CD4-positive, alpha-beta T cell (primary cell): Measurements from ENCODE around the gene HEATR1. TPM values are rescaled to one million over a fixed set of nuclear protein-coding genes. Genes with fewer than 3 reads are reported as not detected.

Source experiments
- ATAC-seq: fragments of 200-7000 bp; cut with Tn5 transposase; one replicate; pipeline ENCODE4 v1.10.0; 2022; ENCODE audit warnings: mild to moderate bottlenecking; ENCODE audit not compliant: poor library complexity
- CTCF ChIA-PET: fragments of 350-600 bp; sonication (Branson Sonifier 250); formaldehyde crosslinking; loops from one replicate; lab custom pipeline; 2021; ENCODE audit warnings: antibody characterized with exemption, inconsistent platforms; lab: Charles Lee
- POLR2A ChIA-PET: fragments of 350-600 bp; sonication (Branson Sonifier 250); formaldehyde crosslinking; loops from one replicate; lab custom pipeline; 2021; ENCODE audit warnings: antibody characterized with exemption, inconsistent platforms; lab: Charles Lee
- DNase-seq, 14 experiments: peaks; one replicate each; pipeline ENCODE4 v3.0.0-alpha.2; 2013 to 2020; ENCODE audit warnings: mixed read lengths in 2 of 14
- H3K27ac ChIP-seq, 2 donors: one replicate each; pipeline versions ENCODE4 v1.5.1 to v1.7.0; 2013; ENCODE audit warnings: low read length in 2 of 2, low read depth in 1 of 2, mild to moderate bottlenecking in 1 of 2
- H3K27me3 ChIP-seq, 2 experiments: 1 replicate in 1 of 2; 2 replicates in 1 of 2; pipeline versions ENCODE4 v1.6.1 to v1.7.0; 2013; ENCODE audit warnings: low read length in 2 of 2, control low read depth in 1 of 2, mild to moderate bottlenecking in 1 of 2, moderate library complexity in 1 of 2; ENCODE audit not compliant: insufficient read depth in 2 of 2, control insufficient read depth in 1 of 2
- H3K36me3 ChIP-seq: one replicate; pipeline ENCODE4 v1.6.1; 2013; ENCODE audit warnings: low read length, control low read depth; ENCODE audit not compliant: insufficient read depth
- H3K4me1 ChIP-seq: one replicate; pipeline ENCODE4 v1.6.1; 2013; ENCODE audit warnings: low read length, control low read depth; ENCODE audit not compliant: insufficient read depth
- H3K4me3 ChIP-seq: one replicate; pipeline ENCODE4 v1.5.1; 2013; ENCODE audit warnings: mild to moderate bottlenecking, low read length, moderate library complexity
- H3K9me3 ChIP-seq, 2 experiments: 1 replicate in 1 of 2; 2 replicates in 1 of 2; pipeline versions ENCODE4 v1.6.1 to v1.7.0; 2013; ENCODE audit warnings: low read length in 2 of 2, mild to moderate bottlenecking in 2 of 2, control low read depth in 1 of 2, moderate library complexity in 1 of 2; ENCODE audit not compliant: control insufficient read depth in 1 of 2, insufficient read depth in 1 of 2
- H3K27ac Mint-ChIP-seq: one replicate; pipeline ENCODE4 v1.8.0; 2020; ENCODE audit warnings: mixed read lengths
- H3K27me3 Mint-ChIP-seq: one replicate; pipeline ENCODE4 v1.8.0; 2021; ENCODE audit warnings: mixed read lengths
- H3K36me3 Mint-ChIP-seq: one replicate; pipeline ENCODE4 v1.8.0; 2021; ENCODE audit warnings: low read depth, mixed read lengths
- H3K4me1 Mint-ChIP-seq: one replicate; pipeline ENCODE4 v1.8.0; 2021; ENCODE audit warnings: low read depth, mixed read lengths
- H3K4me3 Mint-ChIP-seq: one replicate; pipeline ENCODE4 v1.8.0; 2020; ENCODE audit warnings: mild to moderate bottlenecking, mixed read lengths
- H3K9me3 Mint-ChIP-seq: one replicate; pipeline ENCODE4 v1.8.0; 2020; ENCODE audit warnings: mixed read lengths
- CTCF ChIP-seq: fragments of 200-600 bp; IDR thresholded peaks from one replicate; pipeline ENCODE4 v1.8.0; 2022; ENCODE audit warnings: antibody characterized with exemption, mild to moderate bottlenecking
- intact Hi-C, 2 experiments: fragments of 100-400 bp; cut with DNase I in 1 of 2; cut with micrococcal nuclease in 1 of 2; formaldehyde crosslinking; loops; one replicate each; pipeline versions ENCODE4 v1.15.1 to v1.9.0; 2023 to 2025; cut with DNase I, micrococcal nuclease
- total RNA-seq, 174 experiments: library from RNA in 2 of 174; stranded (reverse) in 2 of 174; gene quantifications; one replicate each; pipeline ENCODE4 v1.2.3 and lab custom pipeline; 2021 to 2026

The HEATR1 gene
- total RNA-seq, 2 experiments from 2014 or later: 34.9 to 37.5 TPM

GRCh38 chr1:236536540-236536939, 67.8 kb downstream of the HEATR1 start:
- ChIA-PET CTCF (no interaction called here), POLR2A (interaction anchor here (1.3 kb wide), 1 partner anchor 20 kb away, joined by 4 read pairs; no protein-coding TSS in a partner anchor)
- Mint-ChIP-seq H3K9me3 (no peaks in the 10 kb centered on the region), H3K4me3 (no peak overlapping the region), H3K27me3 (no peaks in the 10 kb centered on the region), H3K36me3 (peaks cover 86% of the 10 kb centered on the region), H3K4me1 (peaks cover 38% of the 10 kb centered on the region), H3K27ac (peak overlapping the region; percentile 9)
- DNase-seq: no peak
- H3K27ac ChIP-seq: no peak overlapping the region
- no peak overlapping the region for H3K4me3 ChIP-seq
- ATAC-seq: no peak
- no peaks in the 10 kb centered on the region for H3K27me3 ChIP-seq
- peaks cover 68% of the 10 kb centered on the region for H3K36me3 ChIP-seq
- no peaks in the 10 kb centered on the region for H3K9me3 ChIP-seq
- intact Hi-C loops: no loop called here
- peaks cover 29% of the 10 kb centered on the region for H3K4me1 ChIP-seq
- TF ChIP-seq CTCF: no peak

- Histone ChIP-seq H3K4me3 (no peak overlapping the region), H3K36me3 (peaks cover 60% of the 10 kb centered on the region), H3K9me3 (no peaks in the 10 kb centered on the region), H3K27me3 (no peaks in the 10 kb centered on the region), H3K27ac (no peak overlapping the region), H3K4me1 (peaks cover 32% of the 10 kb centered on the region)
- no peaks in the 10 kb centered on the region for H3K9me3 Mint-ChIP-seq
- ChIA-PET POLR2A (interaction anchor here (1.2 to 1.3 kb wide), 2 partner anchors 8 to 19 kb away, joined by 3 to 4 read pairs; no protein-coding TSS in a partner anchor), CTCF (no interaction called here)
- DNase-seq: peak in 1 of 14 experiments; percentile 7
- no peak for TF ChIP-seq CTCF
- peaks cover 85% of the 10 kb centered on the region for H3K36me3 Mint-ChIP-seq
- ATAC-seq: no peak
- no peak overlapping the region for H3K27ac Mint-ChIP-seq
- no peaks in the 10 kb centered on the region for H3K27me3 Mint-ChIP-seq
- intact Hi-C loops: no loop called here
- peaks cover 44% of the 10 kb centered on the region for H3K4me1 Mint-ChIP-seq
- H3K4me3 Mint-ChIP-seq: no peak overlapping the region
Observed at GRCh38 chr1:236535662-236536161, 68.6 kb downstream of the HEATR1 start.

- CTCF ChIA-PET: interaction anchor here (0.6 to 0.7 kb wide), 2 partner anchors 101 to 1381 kb away, joined by 3 read pairs; no protein-coding TSS in a partner anchor
Observed at GRCh38 chr1:236535190-236535589, 69.1 kb downstream of the HEATR1 start.

More at GRCh38 chr1:236535190-236535589, 69.1 kb downstream of the HEATR1 start:
- H3K27ac ChIP-seq: no peak overlapping the region
- H3K36me3 ChIP-seq: peaks cover 58% of the 10 kb centered on the region
- H3K4me1 Mint-ChIP-seq: peaks cover 50% of the 10 kb centered on the region
- H3K27me3 ChIP-seq: no peaks in the 10 kb centered on the region
- H3K36me3 Mint-ChIP-seq: peaks cover 85% of the 10 kb centered on the region
- no peak overlapping the region for H3K4me3 ChIP-seq
- intact Hi-C loops: no loop called here
- H3K9me3 Mint-ChIP-seq: no peaks in the 10 kb centered on the region
- H3K9me3 ChIP-seq: no peaks in the 10 kb centered on the region
- DNase-seq: no peak
- H3K4me1 ChIP-seq: peaks cover 32% of the 10 kb centered on the region
- no peak overlapping the region for H3K27ac Mint-ChIP-seq
- no peak for ATAC-seq
- no peak overlapping the region for H3K4me3 Mint-ChIP-seq
- POLR2A ChIA-PET: interaction anchor here (1.2 to 1.3 kb wide), 2 partner anchors 8 to 18 kb away, joined by 3 to 4 read pairs; no protein-coding TSS in a partner anchor
- no peaks in the 10 kb centered on the region for H3K27me3 Mint-ChIP-seq
- no peak for TF ChIP-seq CTCF
